ENCODE results near the gene PFKFB1.
"Not testable (repeated sequence)": the region's sequence is repeated elsewhere in the genome, so short reads cannot be mapped to it uniquely, and the experiment has no call there.

PFKFB1 gene

DNA sequence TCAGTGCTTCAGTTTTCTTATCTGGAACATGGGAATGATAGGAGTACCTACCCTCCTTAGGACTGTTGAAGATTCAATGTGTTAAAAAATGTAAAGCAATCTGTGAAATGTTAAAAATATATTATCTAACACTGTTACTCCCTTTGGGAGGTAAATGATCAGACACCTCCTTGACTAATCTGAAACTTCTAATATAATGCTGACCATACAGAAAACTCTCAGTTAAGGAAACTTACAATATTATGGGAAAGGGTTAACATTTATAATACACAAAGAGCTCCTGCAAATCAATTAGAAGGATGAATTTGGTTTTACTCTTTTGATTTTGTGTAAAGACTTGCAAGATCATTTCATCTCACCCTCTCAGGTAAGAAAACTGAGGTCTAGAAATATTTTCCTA, 1.6 kb upstream of the PFKFB1 start:
- TF ChIP-seq, protein P1, sequence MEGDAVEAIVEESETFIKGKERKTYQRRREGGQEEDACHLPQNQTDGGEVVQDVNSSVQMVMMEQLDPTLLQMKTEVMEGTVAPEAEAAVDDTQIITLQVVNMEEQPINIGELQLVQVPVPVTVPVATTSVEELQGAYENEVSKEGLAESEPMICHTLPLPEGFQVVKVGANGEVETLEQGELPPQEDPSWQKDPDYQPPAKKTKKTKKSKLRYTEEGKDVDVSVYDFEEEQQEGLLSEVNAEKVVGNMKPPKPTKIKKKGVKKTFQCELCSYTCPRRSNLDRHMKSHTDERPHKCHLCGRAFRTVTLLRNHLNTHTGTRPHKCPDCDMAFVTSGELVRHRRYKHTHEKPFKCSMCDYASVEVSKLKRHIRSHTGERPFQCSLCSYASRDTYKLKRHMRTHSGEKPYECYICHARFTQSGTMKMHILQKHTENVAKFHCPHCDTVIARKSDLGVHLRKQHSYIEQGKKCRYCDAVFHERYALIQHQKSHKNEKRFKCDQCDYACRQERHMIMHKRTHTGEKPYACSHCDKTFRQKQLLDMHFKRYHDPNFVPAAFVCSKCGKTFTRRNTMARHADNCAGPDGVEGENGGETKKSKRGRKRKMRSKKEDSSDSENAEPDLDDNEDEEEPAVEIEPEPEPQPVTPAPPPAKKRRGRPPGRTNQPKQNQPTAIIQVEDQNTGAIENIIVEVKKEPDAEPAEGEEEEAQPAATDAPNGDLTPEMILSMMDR (IDR thresholded peaks at IDR 0.05; ENCODE audit: low read depth, low read length) = no peak
- no peak overlapping the region for H3K4me3 ChIP-seq (replicated peaks in 1 of 2; ENCODE audit: low read depth in 2 of 2, low read length in 2 of 2)
- no peak for DNase-seq (ENCODE audit: low read depth in 2 of 2)

DNA sequence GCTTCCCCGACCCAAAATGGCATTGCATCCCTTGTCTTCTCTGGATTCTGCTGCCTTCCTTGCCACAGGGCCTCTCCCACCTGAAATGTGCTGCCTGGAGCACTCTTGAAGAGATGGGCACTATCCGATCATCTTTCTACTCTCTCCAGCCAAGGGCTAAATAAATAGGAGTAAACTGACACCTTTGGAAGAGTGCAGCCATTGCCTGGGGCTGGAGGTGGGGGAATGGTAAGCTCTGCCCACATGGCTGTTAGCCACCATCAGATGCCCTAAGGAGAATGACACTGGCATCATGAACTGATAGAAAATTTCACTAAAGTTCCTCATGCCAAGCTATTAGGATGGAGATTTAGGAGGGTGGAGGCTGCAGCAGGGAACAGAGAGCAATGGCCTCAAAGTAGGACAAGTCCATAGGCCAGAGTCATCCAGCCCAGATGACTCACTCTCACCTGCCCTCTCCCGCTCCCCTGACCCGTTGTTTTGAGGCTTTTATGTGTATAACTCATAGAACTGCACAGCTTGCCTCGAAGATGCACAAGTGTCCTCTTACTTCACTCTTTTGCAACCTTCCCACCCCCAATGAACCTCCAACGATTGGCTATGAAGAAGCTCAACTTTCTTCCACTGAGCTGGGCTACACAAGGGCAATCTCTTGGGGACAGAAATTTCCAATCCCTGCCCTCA, 822 bp upstream of the PFKFB1 start:
- TF ChIP-seq, protein P1 (IDR thresholded peaks at IDR 0.05; ENCODE audit: low read depth, low read length) = no peak
- no peak overlapping the region for H3K4me3 ChIP-seq (replicated peaks in 1 of 2; ENCODE audit: low read depth in 2 of 2, low read length in 2 of 2)
- no peak for DNase-seq (ENCODE audit: low read depth in 2 of 2)

GRCh38 chrX:54992911-54993622, 921 bp downstream of the PFKFB1 start:
- no peak overlapping the region for H3K4me3 ChIP-seq (replicated peaks in 1 of 2; ENCODE audit: low read depth in 2 of 2, low read length in 2 of 2)
- TF ChIP-seq, protein P1 (IDR thresholded peaks at IDR 0.05; ENCODE audit: low read depth, low read length) = no peak
- no peak for DNase-seq (ENCODE audit: low read depth in 2 of 2)

DNA sequence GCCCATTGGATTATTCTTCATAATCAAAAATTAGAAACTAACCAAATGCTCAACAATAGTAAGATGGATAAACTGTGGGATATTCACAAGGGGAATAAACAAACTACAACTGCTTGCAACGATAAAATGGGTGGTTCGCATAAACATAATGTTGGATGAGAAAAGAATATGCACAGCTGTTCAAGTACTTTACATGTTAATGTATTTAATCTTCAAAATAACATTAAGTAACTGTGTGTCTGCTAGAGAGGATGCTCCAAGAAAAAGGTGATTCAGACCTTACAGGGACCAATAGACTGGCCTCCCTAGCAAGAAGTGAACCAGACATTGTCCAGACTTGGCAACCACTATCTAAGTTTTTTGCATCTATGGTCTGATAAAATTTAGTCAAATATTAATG, 2.3 kb downstream of the PFKFB1 start:
- no peak for DNase-seq (ENCODE audit: low read depth in 2 of 2)
- TF ChIP-seq, protein P1 (IDR thresholded peaks at IDR 0.05; ENCODE audit: low read depth, low read length) = no peak
- H3K4me3 ChIP-seq (replicated peaks in 1 of 2; ENCODE audit: low read depth in 2 of 2, low read length in 2 of 2) = no peak overlapping the region

GRCh38 chrX:54983306-54983705, 10.7 kb downstream of the PFKFB1 start:
- not testable (repeated sequence) for H3K4me3 ChIP-seq (replicated peaks in 1 of 2; ENCODE audit: low read depth in 2 of 2, low read length in 2 of 2); DNase-seq (ENCODE audit: low read depth in 2 of 2)

DNA sequence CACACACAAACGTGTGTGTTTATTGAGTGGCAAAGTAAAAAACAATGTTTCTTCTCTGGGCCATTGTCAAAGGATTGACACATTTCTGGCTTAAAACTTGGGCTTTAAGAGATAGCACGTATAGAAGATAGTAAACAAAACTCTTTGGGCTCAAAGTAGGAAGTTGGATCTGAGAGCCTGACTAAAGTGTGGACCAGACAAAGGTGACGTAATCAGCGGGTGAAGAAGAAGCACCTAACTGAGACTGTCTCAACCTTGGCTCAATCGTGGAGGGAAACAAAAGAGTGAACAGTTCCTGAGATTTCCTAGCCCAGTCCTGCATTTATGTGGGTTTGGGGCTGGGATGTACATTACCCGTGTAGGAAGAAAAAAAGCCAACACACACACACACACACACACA, 13.7 kb downstream of the PFKFB1 start:
- TF ChIP-seq, protein P1 (IDR thresholded peaks at IDR 0.05; ENCODE audit: low read depth, low read length) = no peak

GRCh38 chrX:54979432-54979831, 14.6 kb downstream of the PFKFB1 start:
- DNase-seq (ENCODE audit: low read depth in 2 of 2) = no peak
- H3K4me3 ChIP-seq (replicated peaks in 1 of 2; ENCODE audit: low read depth in 2 of 2, low read length in 2 of 2) = no peak overlapping the region
- TF ChIP-seq, protein P1 (IDR thresholded peaks at IDR 0.05; ENCODE audit: low read depth, low read length) = no peak

More for the DNA sequence above, 13.7 kb downstream of the PFKFB1 start:
- DNase-seq (ENCODE audit: low read depth in 2 of 2) = no peak
- no peak overlapping the region for H3K4me3 ChIP-seq (replicated peaks in 1 of 2; ENCODE audit: low read depth in 2 of 2, low read length in 2 of 2)
